DMS53 treated with DMSO at 0.1 percent for 48 hours (cell line): Measurements from ENCODE around the gene MYO7B.
"Not testable (repeated sequence)": the region's sequence is repeated elsewhere in the genome, so short reads cannot be mapped to it uniquely, and the experiment has no call there.

Experiments
- DNase-seq: peaks from one replicate; lab custom pipeline; 2025; ENCODE audit not compliant: unreplicated experiment; lab: John Stamatoyannopoulos, UW

The MYO7B gene

GRCh38 chr2:127523269-127523939, 12.1 kb upstream of the MYO7B start:
- no peak for DNase-seq

GRCh38 chr2:127524198-127524834, 11.2 kb upstream of the MYO7B start:
- not testable (repeated sequence) for DNase-seq

GRCh38 chr2:127525691-127526131, 9.8 kb upstream of the MYO7B start:
- DNase-seq: peak; percentile 11

- peak; percentile 95 for DNase-seq
These were observed 9.1 kb upstream of the MYO7B start, which contains the start of gene IWS1 for GRCh38 chr2:127526132-127527000. TSS of gene IWS1 (minus strand) at chr2:127526489. CDS start at chr2:127526208, 281 bp downstream.

- no peak for DNase-seq
These were observed 8.3 kb upstream of the MYO7B start for GRCh38 chr2:127527001-127527804.

- DNase-seq: no peak
These were observed 7.0 kb upstream of the MYO7B start for GRCh38 chr2:127528487-127528886.

- DNase-seq: not testable (repeated sequence)
These were observed 6.1 kb upstream of the MYO7B start for GRCh38 chr2:127529416-127529815.

- DNase-seq: no peak
These were observed 5.0 kb upstream of the MYO7B start for GRCh38 chr2:127530245-127531140.

- DNase-seq: no peak
These were observed 4.2 kb upstream of the MYO7B start for GRCh38 chr2:127531221-127531648.

- DNase-seq: no peak
These were observed 3.2 kb upstream of the MYO7B start for GRCh38 chr2:127532296-127532695.

- no peak for DNase-seq
These were observed 435 bp downstream of the MYO7B start for GRCh38 chr2:127535918-127536317.

GRCh38 chr2:127536707-127537541, 1.4 kb downstream of the MYO7B start:
- DNase-seq: no peak

- no peak for DNase-seq
These were observed 2.2 kb downstream of the MYO7B start for GRCh38 chr2:127537644-127538043.

GRCh38 chr2:127541809-127542208, 6.3 kb downstream of the MYO7B start:
- DNase-seq: no peak

GRCh38 chr2:127542231-127542630, 6.7 kb downstream of the MYO7B start:
- no peak for DNase-seq

GRCh38 chr2:127543013-127543501, 7.6 kb downstream of the MYO7B start:
- peak; percentile 68 for DNase-seq

- no peak for DNase-seq
These were observed 9.7 kb downstream of the MYO7B start for GRCh38 chr2:127545189-127545588.

GRCh38 chr2:127545796-127546195, 10.3 kb downstream of the MYO7B start:
- DNase-seq: no peak

GRCh38 chr2:127546797-127547196, 11.3 kb downstream of the MYO7B start:
- no peak for DNase-seq
